Measurements from ENCODE around the gene LDLRAD3.

LDLRAD3 gene

DNA sequence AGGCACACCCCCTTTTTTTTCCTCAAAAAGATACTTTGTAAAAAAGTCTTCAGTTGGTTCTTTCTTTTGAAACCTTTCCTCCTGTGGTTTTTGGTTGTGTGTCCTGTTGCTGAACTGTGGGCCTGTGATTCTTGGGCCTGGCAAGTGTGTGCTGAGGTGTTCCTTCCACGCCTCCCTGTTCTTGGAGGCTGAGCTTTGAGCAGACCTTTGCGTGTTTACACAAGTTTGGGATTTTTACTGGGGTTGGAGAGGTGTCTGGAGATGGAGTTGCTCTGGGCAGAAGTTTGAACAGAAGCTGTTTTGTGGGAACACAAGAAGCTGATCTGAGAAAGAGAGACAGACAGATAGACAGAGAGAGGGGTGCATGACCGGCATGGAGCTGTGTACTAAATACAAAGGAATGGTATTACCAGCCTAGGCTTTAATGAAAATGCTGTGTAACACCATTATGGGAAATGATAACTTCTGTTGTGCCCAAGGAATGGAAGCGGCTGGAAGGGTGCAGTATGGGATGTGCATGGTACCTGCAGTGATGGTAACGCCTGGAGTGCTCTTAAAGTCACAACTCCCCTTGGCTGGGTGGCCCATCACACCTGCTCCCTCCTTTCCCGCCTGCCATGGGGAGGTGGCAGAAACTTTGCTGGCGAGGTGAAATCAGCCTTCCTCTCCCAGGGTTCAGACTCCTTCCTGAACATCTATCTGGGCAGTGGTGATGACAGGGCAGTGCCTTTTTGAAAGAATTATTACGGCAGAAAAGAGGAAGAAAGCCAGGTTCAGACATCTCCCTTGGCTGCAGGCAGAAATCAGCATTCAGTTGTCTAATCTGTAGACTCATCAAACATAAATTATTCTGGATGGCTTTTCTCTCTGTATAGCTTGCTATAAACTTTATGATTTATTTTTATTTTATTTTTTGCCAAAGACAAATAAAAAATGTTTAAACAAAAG lies 70.4 kb downstream of the LDLRAD3 start:
- peaks cover under 1% of the 10 kb centered on the region for H3K4me1 ChIP-seq (ENCODE audit: insufficient read depth, low read length)
- H3K9ac ChIP-seq (ENCODE audit: low read depth, low read length): no peak overlapping the region
- H3K36me3 ChIP-seq (ENCODE audit: insufficient read depth, low read depth, low read length): no peaks in the 10 kb centered on the region
- H3K4me3 ChIP-seq (ENCODE audit: low read length): no peak overlapping the region
- H3K9me3 ChIP-seq (ENCODE audit: insufficient read depth, low read depth, low read length): no peaks in the 10 kb centered on the region
- H3K27me3 ChIP-seq (ENCODE audit: insufficient read depth, low read length): no peaks in the 10 kb centered on the region
- H3K27ac ChIP-seq (ENCODE audit: low read length): no peak overlapping the region

DNA sequence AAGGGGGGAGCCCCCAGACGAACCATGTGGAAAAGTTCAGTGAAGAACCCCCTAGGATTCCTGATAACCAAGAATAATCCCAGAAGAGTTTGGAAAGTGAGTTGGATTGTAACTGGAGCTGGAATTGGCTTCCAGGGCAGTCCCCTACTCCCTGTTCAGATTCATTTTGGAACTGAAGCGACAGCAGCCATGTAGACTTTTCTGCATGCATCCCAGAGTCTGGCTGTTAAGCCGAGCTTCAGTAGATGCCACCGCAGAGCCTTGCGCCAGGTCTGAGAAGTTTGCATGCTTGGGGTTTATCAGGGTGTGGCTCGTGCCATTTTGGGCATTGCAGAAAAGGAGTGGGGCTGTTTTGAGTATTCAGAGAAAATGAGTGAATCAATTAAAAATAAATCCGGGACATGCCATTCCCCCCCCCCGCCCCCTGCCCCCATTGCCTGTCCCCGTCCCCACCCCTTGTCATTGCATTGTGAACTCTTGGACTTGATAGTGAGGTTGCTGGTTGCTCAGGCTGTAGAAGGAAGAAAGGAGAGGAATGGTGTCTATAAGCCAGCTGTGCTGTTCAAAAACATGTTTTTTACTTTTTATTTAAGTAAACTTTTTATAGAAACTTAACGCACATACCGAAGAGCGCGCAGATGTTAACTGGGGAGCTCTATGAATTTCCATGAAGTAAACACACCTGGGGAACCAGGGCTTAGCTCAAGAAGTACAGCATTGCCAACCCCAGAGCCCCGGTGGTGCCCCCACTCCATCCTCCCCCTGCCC lies 71.2 kb downstream of the LDLRAD3 start:
- no peaks in the 10 kb centered on the region for H3K27me3 ChIP-seq (ENCODE audit: insufficient read depth, low read length)
- no peak overlapping the region for H3K27ac ChIP-seq (ENCODE audit: low read length)
- H3K4me1 ChIP-seq (ENCODE audit: insufficient read depth, low read length): peaks cover 4% of the 10 kb centered on the region; the same call in 1 of the 2 replicates
- H3K9ac ChIP-seq (ENCODE audit: low read depth, low read length): no peak overlapping the region
- no peak overlapping the region for H3K4me3 ChIP-seq (ENCODE audit: low read length)
- H3K36me3 ChIP-seq (ENCODE audit: insufficient read depth, low read depth, low read length): no peaks in the 10 kb centered on the region
- no peaks in the 10 kb centered on the region for H3K9me3 ChIP-seq (ENCODE audit: insufficient read depth, low read depth, low read length)

DNA sequence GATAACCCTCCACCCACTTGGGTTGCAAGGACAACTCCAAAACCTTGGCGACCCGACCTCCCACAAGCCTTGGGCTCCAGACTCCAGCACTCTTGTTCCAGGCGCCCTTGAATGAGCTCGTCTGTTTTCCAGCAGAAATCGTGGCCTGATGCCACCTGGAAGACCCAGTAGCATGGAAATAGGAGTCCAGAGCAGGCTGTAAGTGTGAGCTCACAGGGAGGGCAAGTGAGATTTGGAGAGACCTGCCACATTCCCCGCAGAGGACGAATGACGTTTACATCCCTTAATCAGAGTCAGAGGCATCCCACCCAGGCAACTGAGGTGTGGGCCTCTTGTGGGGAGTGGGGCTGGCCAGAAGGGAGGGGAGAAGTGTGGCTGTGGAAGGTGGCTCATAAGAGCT lies 71.9 kb downstream of the LDLRAD3 start:
- Histone ChIP-seq H3K27ac (ENCODE audit: low read length) (no peak overlapping the region), H3K9ac (ENCODE audit: low read depth, low read length) (no peak overlapping the region), H3K9me3 (ENCODE audit: insufficient read depth, low read depth, low read length) (no peaks in the 10 kb centered on the region), H3K27me3 (ENCODE audit: insufficient read depth, low read length) (no peaks in the 10 kb centered on the region), H3K4me1 (ENCODE audit: insufficient read depth, low read length) (peaks cover 4% of the 10 kb centered on the region; the same call in 1 of the 2 replicates), H3K4me3 (ENCODE audit: low read length) (no peak overlapping the region), H3K36me3 (ENCODE audit: insufficient read depth, low read depth, low read length) (no peaks in the 10 kb centered on the region)

DNA sequence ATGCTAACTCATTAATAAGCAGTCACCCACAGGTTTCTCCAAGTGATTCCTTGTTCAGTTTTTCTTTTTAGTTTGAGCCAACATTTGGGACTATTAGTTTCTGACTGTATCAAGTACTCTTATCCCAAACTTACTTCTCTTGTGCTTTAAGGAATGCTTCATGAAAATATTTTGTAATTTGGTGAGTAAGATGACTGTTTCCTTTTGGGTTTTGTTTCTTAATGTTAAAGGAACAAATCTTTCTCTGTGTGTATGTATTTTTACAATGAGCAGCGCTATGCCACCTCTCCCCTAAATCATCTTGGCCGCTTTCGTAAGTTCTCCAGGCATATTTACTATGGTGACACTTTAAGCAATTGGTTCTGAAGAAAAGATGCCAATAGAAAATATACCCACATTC lies 72.4 kb downstream of the LDLRAD3 start:
- H3K36me3 ChIP-seq (ENCODE audit: insufficient read depth, low read depth, low read length): no peaks in the 10 kb centered on the region
- no peak overlapping the region for H3K4me3 ChIP-seq (ENCODE audit: low read length)
- H3K4me1 ChIP-seq (ENCODE audit: insufficient read depth, low read length): peaks cover 4% of the 10 kb centered on the region; the same call in 1 of the 2 replicates
- H3K9ac ChIP-seq (ENCODE audit: low read depth, low read length): no peak overlapping the region
- no peak overlapping the region for H3K27ac ChIP-seq (ENCODE audit: low read length)
- no peaks in the 10 kb centered on the region for H3K9me3 ChIP-seq (ENCODE audit: insufficient read depth, low read depth, low read length)
- H3K27me3 ChIP-seq (ENCODE audit: insufficient read depth, low read length): no peaks in the 10 kb centered on the region

DNA sequence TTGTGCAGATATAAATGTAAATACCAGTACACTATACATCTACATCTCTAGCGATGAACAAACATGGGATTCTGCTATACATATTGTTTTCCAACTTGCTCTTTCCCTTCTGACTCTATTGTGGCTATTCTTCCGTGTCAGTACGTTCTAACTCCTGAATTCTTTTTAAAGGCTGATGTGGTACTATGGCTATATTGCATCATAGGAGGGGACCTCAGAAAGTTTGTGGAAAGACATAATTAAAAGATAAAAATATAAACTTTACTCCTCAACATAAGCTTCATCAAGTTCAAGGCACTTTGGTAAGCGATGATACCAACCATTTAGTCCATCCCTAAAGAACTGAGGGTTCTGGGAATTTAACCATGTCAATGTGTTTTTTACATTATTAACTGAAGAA lies 72.8 kb downstream of the LDLRAD3 start:
- Histone ChIP-seq H3K4me3 (ENCODE audit: low read length) (no peak overlapping the region), H3K27ac (ENCODE audit: low read length) (no peak overlapping the region), H3K4me1 (ENCODE audit: insufficient read depth, low read length) (peaks cover 4% of the 10 kb centered on the region; the same call in 1 of the 2 replicates)

DNA sequence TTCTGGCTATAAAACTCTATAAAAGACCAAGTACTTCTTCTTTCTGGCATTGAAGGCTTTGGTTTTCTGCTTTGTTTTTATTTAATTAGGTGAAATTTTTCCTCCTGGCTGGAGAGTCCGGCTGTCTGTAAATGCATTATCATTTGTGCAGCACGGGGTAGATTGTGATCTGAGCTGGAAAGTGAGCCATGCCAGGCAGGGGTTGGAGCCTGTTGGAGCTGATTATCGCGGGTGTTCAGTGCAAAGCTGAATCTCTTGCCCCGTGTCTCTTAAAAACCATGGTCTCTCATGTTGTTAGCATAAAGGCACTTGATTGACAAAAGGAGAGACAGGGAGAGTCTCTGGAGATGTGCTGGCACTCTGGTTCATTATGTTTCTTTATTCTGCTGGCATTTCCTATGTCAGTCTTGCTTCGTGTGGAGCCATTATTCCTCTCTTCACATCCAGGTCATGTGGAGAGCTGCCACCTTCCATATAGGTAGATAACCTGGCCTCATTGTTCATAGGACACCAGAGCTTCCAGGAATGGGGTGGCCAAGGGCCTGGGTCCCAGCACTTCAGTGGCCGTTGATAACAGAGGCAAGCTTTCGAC lies 75.2 kb downstream of the LDLRAD3 start:
- Histone ChIP-seq H3K9ac (ENCODE audit: low read depth, low read length) (no peak overlapping the region), H3K27ac (ENCODE audit: low read length) (no peak overlapping the region)

More for the DNA sequence above, 72.8 kb downstream of the LDLRAD3 start:
- H3K9ac ChIP-seq (ENCODE audit: low read depth, low read length): no peak overlapping the region
- H3K36me3 ChIP-seq (ENCODE audit: insufficient read depth, low read depth, low read length): no peaks in the 10 kb centered on the region
- H3K27me3 ChIP-seq (ENCODE audit: insufficient read depth, low read length): no peaks in the 10 kb centered on the region
- H3K9me3 ChIP-seq (ENCODE audit: insufficient read depth, low read depth, low read length): no peaks in the 10 kb centered on the region

DNA sequence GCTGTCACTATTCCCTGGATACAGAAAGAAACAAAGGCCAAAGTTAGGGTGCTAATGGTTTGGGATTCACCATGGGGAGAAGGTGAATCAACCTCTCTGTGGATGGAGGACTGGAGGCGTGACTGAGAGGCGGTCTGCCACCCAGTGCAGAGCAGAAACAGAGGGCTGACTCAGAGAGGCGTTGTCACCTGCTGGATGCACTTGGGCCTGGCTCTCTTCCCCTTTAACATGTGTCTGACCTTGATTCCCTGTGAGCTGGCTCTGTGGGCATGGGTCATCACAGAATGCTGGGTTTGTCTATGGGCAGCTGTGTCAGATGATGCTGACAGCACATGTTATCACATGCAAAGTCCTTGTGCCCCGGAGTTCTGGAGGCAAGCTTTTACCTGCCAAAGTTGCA lies 75.9 kb downstream of the LDLRAD3 start:
- Histone ChIP-seq H3K4me1 (ENCODE audit: insufficient read depth, low read length) (peaks cover 7% of the 10 kb centered on the region; the same call in 1 of the 2 replicates), H3K9me3 (ENCODE audit: insufficient read depth, low read depth, low read length) (no peaks in the 10 kb centered on the region), H3K9ac (ENCODE audit: low read depth, low read length) (no peak overlapping the region), H3K4me3 (ENCODE audit: low read length) (no peak overlapping the region), H3K36me3 (ENCODE audit: insufficient read depth, low read depth, low read length) (no peaks in the 10 kb centered on the region), H3K27ac (ENCODE audit: low read length) (no peak overlapping the region), H3K27me3 (ENCODE audit: insufficient read depth, low read length) (no peaks in the 10 kb centered on the region)

More for the DNA sequence above, 75.2 kb downstream of the LDLRAD3 start:
- no peaks in the 10 kb centered on the region for H3K9me3 ChIP-seq (ENCODE audit: insufficient read depth, low read depth, low read length)
- peaks cover 7% of the 10 kb centered on the region; the same call in 1 of the 2 replicates for H3K4me1 ChIP-seq (ENCODE audit: insufficient read depth, low read length)
- H3K27me3 ChIP-seq (ENCODE audit: insufficient read depth, low read length): no peaks in the 10 kb centered on the region
- no peak overlapping the region for H3K4me3 ChIP-seq (ENCODE audit: low read length)
- no peaks in the 10 kb centered on the region for H3K36me3 ChIP-seq (ENCODE audit: insufficient read depth, low read depth, low read length)

DNA sequence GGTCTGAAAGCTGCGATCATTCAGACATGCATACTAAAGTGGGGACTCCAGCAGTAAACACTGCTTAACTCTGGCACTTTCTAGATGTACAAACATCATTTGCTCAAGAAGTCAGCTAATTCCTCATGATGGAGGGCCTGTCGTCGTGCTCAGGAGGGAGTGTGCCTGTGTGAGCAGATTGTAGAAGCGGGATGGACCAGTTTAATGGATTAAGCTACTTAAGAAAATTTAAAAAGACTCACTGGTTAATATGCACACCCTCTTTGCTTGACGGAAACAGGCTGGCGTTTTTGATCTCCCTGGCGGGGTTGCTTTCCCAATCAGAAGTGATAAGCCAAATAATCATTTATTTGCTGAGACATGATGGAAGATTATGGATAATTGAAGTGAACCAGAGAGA lies 79.0 kb downstream of the LDLRAD3 start:
- Histone ChIP-seq H3K4me3 (ENCODE audit: low read length) (no peak overlapping the region), H3K9ac (ENCODE audit: low read depth, low read length) (no peak overlapping the region), H3K4me1 (ENCODE audit: insufficient read depth, low read length) (peaks cover 9% of the 10 kb centered on the region; the same call in 1 of the 2 replicates), H3K27ac (ENCODE audit: low read length) (no peak overlapping the region), H3K36me3 (ENCODE audit: insufficient read depth, low read depth, low read length) (no peaks in the 10 kb centered on the region), H3K27me3 (ENCODE audit: insufficient read depth, low read length) (no peaks in the 10 kb centered on the region), H3K9me3 (ENCODE audit: insufficient read depth, low read depth, low read length) (no peaks in the 10 kb centered on the region)

DNA sequence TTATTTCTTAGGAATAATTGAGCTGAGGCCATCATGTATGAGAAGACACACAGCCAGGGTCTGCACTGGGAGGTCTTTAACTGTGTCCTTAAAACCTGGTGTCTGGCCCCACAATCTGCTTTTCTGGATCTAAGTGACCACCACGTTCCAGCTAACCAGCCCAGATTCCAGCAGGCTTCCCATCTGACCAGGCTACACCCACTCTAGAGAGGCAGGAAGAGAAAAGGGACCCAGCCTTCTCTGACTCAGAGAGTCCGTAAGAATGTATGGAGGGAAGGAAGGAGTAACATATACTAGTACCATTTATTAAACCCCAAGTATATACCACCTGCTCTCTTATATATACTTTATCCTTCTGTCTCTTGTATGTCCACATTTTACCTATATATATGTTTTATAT lies 80.1 kb downstream of the LDLRAD3 start:
- Histone ChIP-seq H3K9ac (ENCODE audit: low read depth, low read length) (no peak overlapping the region), H3K4me1 (ENCODE audit: insufficient read depth, low read length) (peaks cover 9% of the 10 kb centered on the region; the same call in 1 of the 2 replicates), H3K9me3 (ENCODE audit: insufficient read depth, low read depth, low read length) (no peaks in the 10 kb centered on the region), H3K4me3 (ENCODE audit: low read length) (no peak overlapping the region), H3K27ac (ENCODE audit: low read length) (no peak overlapping the region), H3K27me3 (ENCODE audit: insufficient read depth, low read length) (no peaks in the 10 kb centered on the region), H3K36me3 (ENCODE audit: insufficient read depth, low read depth, low read length) (no peaks in the 10 kb centered on the region)

DNA sequence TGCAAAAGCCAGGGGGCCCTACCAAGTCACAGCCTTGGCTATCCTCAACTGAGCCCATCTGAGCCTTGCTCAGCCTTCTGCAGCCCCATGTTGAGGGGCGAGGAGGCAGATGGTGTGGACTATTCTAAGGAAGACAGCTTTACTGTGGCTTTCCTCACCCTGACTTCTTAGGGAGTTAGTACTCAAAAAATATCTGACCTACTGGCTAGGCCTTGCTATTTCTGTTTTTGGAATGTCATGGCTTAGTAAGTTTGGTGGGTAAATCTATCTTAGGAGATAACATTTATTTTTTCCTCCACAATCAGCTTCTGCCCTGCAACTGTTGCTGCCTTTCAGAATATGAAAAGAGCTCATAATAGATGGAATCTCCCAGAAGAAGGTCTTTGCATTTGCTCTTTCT lies 80.9 kb downstream of the LDLRAD3 start:
- no peak overlapping the region for H3K9ac ChIP-seq (ENCODE audit: low read depth, low read length)
- no peaks in the 10 kb centered on the region for H3K9me3 ChIP-seq (ENCODE audit: insufficient read depth, low read depth, low read length)
- no peaks in the 10 kb centered on the region for H3K27me3 ChIP-seq (ENCODE audit: insufficient read depth, low read length)
- H3K4me1 ChIP-seq (ENCODE audit: insufficient read depth, low read length): peaks cover 6% of the 10 kb centered on the region; the same call in 1 of the 2 replicates
- no peaks in the 10 kb centered on the region for H3K36me3 ChIP-seq (ENCODE audit: insufficient read depth, low read depth, low read length)
- no peak overlapping the region for H3K4me3 ChIP-seq (ENCODE audit: low read length)
- no peak overlapping the region for H3K27ac ChIP-seq (ENCODE audit: low read length)

DNA sequence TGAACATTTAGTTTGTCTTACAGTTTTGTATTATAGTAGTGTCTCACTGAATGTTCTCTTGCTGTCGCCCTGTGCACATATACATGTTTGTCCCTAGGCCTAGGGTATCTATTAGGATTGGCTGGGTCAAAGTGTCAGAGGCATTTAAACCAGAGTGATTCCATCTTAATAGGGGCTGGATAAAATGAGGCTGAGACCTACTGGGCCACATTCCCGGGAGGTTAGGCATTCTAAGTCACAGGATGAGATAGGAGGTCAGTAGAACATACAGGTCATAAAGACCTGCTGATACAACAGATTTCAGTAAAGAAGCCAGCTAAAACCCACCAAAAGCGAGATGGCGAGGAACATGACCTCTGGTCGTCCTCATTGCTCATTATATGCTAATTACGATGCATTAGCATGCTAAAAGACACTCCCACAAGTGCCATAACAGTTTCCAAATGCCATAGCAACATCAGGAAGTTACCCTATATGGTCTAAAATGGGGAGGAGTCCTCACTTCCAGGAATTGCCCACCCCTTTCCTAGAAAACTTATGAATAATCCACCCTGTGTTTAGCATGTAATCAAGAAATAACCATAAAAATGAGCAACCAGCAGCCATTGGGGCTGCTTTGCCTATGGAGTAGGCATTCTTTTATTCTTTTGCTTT lies 82.6 kb downstream of the LDLRAD3 start:
- no peak overlapping the region for H3K4me3 ChIP-seq (ENCODE audit: low read length)
- H3K27me3 ChIP-seq (ENCODE audit: insufficient read depth, low read length): no peaks in the 10 kb centered on the region
- H3K9ac ChIP-seq (ENCODE audit: low read depth, low read length): no peak overlapping the region
- H3K4me1 ChIP-seq (ENCODE audit: insufficient read depth, low read length): peaks cover 6% of the 10 kb centered on the region; the same call in 1 of the 2 replicates
- H3K27ac ChIP-seq (ENCODE audit: low read length): no peak overlapping the region
- no peaks in the 10 kb centered on the region for H3K9me3 ChIP-seq (ENCODE audit: insufficient read depth, low read depth, low read length)
- H3K36me3 ChIP-seq (ENCODE audit: insufficient read depth, low read depth, low read length): no peaks in the 10 kb centered on the region

All from iPS-20b (cell line).